CD14-positive monocyte (primary cell): Measurements from ENCODE around the gene FRA10AC1. TPM values are rescaled to one million over a fixed set of nuclear protein-coding genes. Genes with fewer than 3 reads are reported as not detected.

ENCODE experiments used
- DNase-seq, 3 donors: peaks; one replicate each; pipeline ENCODE4 v3.0.0-alpha.2; 2011 to 2022
- H2AFZ ChIP-seq: 2 replicates; pipeline ENCODE4 v1.6.0; 2012; ENCODE audit warnings: mild to moderate bottlenecking, low read depth, low read length, inconsistent platforms; ENCODE audit not compliant: insufficient read depth, poor library complexity, severe bottlenecking
- H3K27ac ChIP-seq, 2 donors: 1 replicate in 1 of 2; 2 replicates in 1 of 2; pipeline ENCODE4 v1.5.1; 2012 to 2013; ENCODE audit warnings: low read length in 2 of 2, control low read depth in 1 of 2, inconsistent platforms in 1 of 2, low read depth in 1 of 2, mild to moderate bottlenecking in 1 of 2
- H3K27me3 ChIP-seq, 2 donors: one replicate each; pipeline versions ENCODE4 v1.6.0 to v1.6.1; 2011 to 2013; ENCODE audit warnings: low read length in 2 of 2; ENCODE audit not compliant: control insufficient read depth in 2 of 2, insufficient read depth in 2 of 2
- H3K36me3 ChIP-seq, 2 donors: replicated peaks in 1 of 2; 1 replicate in 1 of 2; 2 replicates in 1 of 2; pipeline versions ENCODE4 v1.5.1 to v1.6.1; 2012 to 2013; ENCODE audit warnings: low read length in 2 of 2, control low read depth in 1 of 2, inconsistent platforms in 1 of 2, mild to moderate bottlenecking in 1 of 2; ENCODE audit not compliant: insufficient read depth in 2 of 2, control insufficient read depth in 1 of 2
- H3K4me1 ChIP-seq, 2 donors: 1 replicate in 1 of 2; 2 replicates in 1 of 2; pipeline versions ENCODE4 v1.5.1 to v1.6.1; 2012 to 2013; ENCODE audit warnings: low read length in 2 of 2, control low read depth in 1 of 2, inconsistent platforms in 1 of 2, mild to moderate bottlenecking in 1 of 2, moderate library complexity in 1 of 2; ENCODE audit not compliant: insufficient read depth in 2 of 2, control insufficient read depth in 1 of 2
- H3K4me2 ChIP-seq: replicated peaks from 2 replicates; pipeline ENCODE3; 2012; ENCODE audit warnings: low read length, moderate library complexity, mild to moderate bottlenecking; ENCODE audit not compliant: poor library complexity, severe bottlenecking; ENCODE audit errors: extremely low read depth
- H3K4me3 ChIP-seq, 3 experiments: fragments of 200-600 bp in 1 of 3; sonication (generic) in 1 of 3; replicated peaks in 1 of 3; 1 replicate in 2 of 3; 2 replicates in 1 of 3; pipeline ENCODE4 v1.5.1; 2011 to 2013; ENCODE audit warnings: low read length in 3 of 3, mild to moderate bottlenecking in 3 of 3, control low read depth in 2 of 3, low read depth in 2 of 3, inconsistent platforms in 1 of 3, moderate library complexity in 1 of 3
- H3K79me2 ChIP-seq: 2 replicates; pipeline ENCODE4 v1.6.0; 2012; ENCODE audit warnings: mild to moderate bottlenecking, control low read depth, inconsistent platforms, low read length, moderate library complexity; ENCODE audit not compliant: insufficient read depth
- H3K9ac ChIP-seq: 2 replicates; pipeline ENCODE4 v1.6.0; 2017; ENCODE audit warnings: low read length, mild to moderate bottlenecking; ENCODE audit not compliant: insufficient read depth, poor library complexity, severe bottlenecking
- H3K9me3 ChIP-seq, 2 donors: replicated peaks in 1 of 2; 1 replicate in 1 of 2; 2 replicates in 1 of 2; pipeline versions ENCODE4 v1.5.1 to v1.6.1; 2012 to 2013; ENCODE audit warnings: low read length in 2 of 2, control low read depth in 1 of 2; ENCODE audit not compliant: control insufficient read depth in 1 of 2, insufficient read depth in 1 of 2
- H4K20me1 ChIP-seq: 2 replicates; pipeline ENCODE4 v1.6.0; 2012; ENCODE audit warnings: mild to moderate bottlenecking, low read length, control low read depth, moderate library complexity; ENCODE audit not compliant: insufficient read depth
- H3K27ac Mint-ChIP-seq, 7 donors: one replicate each; pipeline ENCODE4 v1.8.0; 2020; ENCODE audit warnings: mild to moderate bottlenecking in 7 of 7, mixed read lengths in 7 of 7, moderate library complexity in 6 of 7, inconsistent platforms in 2 of 7
- H3K27me3 Mint-ChIP-seq, 3 donors: one replicate each; pipeline ENCODE4 v1.8.0; 2021 to 2022; ENCODE audit warnings: low read depth in 3 of 3, mild to moderate bottlenecking in 3 of 3, mixed read lengths in 3 of 3, moderate library complexity in 3 of 3, inconsistent platforms in 1 of 3
- H3K36me3 Mint-ChIP-seq, 2 donors: one replicate each; pipeline ENCODE4 v1.8.0; 2020; ENCODE audit warnings: mixed read lengths in 2 of 2, inconsistent platforms in 1 of 2, mild to moderate bottlenecking in 1 of 2
- H3K4me1 Mint-ChIP-seq: one replicate; pipeline ENCODE4 v1.8.0; 2020; ENCODE audit warnings: mild to moderate bottlenecking, mixed read lengths
- H3K4me3 Mint-ChIP-seq, 2 donors: one replicate each; pipeline ENCODE4 v1.8.0; 2020; ENCODE audit warnings: mild to moderate bottlenecking in 2 of 2, mixed read lengths in 2 of 2, moderate library complexity in 1 of 2
- H3K9me3 Mint-ChIP-seq, 7 donors: one replicate each; pipeline ENCODE4 v1.8.0; 2020 to 2022; ENCODE audit warnings: mixed read lengths in 7 of 7, mild to moderate bottlenecking in 6 of 7, moderate library complexity in 6 of 7, inconsistent platforms in 2 of 7
- WGBS: methylation state at CpG from one replicate; pipeline ENCODE4 v1.1.5; 2013; ENCODE audit warnings: missing lambda C conversion rate; ENCODE audit not compliant: insufficient coverage; 5-methylcytosine and 5-hydroxymethylcytosine counted together
- intact Hi-C, 2 donors: fragments of 100-400 bp; cut with micrococcal nuclease; formaldehyde crosslinking; loops; one replicate each; pipeline versions ENCODE4 v1.15.0 to v1.15.1; 2023
- polyA plus RNA-seq, 3 donors: library from polyadenylated mRNA; depleted of rRNA in 1 of 3; unstranded in 2 of 3; stranded (reverse) in 1 of 3; fragments of 300-500 nt in 2 of 3; fragments of >200 nt in 1 of 3; fragmentation: Illumina TruSeq in 2 of 3; gene quantifications; 1 replicate in 2 of 3; 2 replicates in 1 of 3; pipeline ENCODE4 v1.2.3, GENCODE V29; 2012 to 2021
- TF ChIP-seq, protein P1 (sequence below): fragments of 200-600 bp; IDR thresholded peaks from one replicate; pipeline ENCODE4 v1.8.0; 2022; ENCODE audit warnings: antibody characterized with exemption, mild to moderate bottlenecking

The FRA10AC1 gene
- polyA plus RNA-seq, 3 donors: 0.95 to 7.2 (median 2.0) TPM

DNA sequence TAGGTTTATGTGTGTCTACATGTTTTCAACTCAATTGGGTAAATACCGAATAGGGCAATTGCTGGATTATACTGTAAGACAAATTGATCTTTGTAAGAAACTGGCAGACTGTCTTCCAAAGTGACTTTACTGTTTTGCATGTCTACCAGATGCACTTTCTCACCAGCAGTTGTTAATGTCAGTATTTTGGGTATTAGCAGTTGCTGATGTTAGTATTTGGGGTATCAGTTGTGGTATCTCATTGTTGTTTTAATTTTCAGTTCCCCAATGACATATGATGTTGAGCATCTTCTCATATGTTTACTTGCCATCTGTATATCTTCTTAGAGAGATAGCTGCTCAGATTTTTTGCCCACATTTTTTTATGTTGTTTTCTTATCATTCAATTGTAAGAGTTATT is 79.5 kb downstream of the FRA10AC1 start:
- Mint-ChIP-seq H3K27me3 (peaks cover 6 to 11% (median 7%) of the 10 kb centered on the region in 3 donors), H3K27ac (no peak overlapping the region), H3K9me3 (peaks cover 0 to 1% (median 0%) of the 10 kb centered on the region in 7 donors), H3K36me3 (no peaks in the 10 kb centered on the region), H3K4me1 (peaks cover 5% of the 10 kb centered on the region), H3K4me3 (no peak overlapping the region)
- H3K79me2 ChIP-seq: no peaks in the 10 kb centered on the region
- H3K36me3 ChIP-seq: no peaks in the 10 kb centered on the region
- WGBS: no CpG with 5 or more reads among the region's 1 CpG
- no peak overlapping the region for H3K4me2 ChIP-seq
- H4K20me1 ChIP-seq: no peaks in the 10 kb centered on the region
- no peak for DNase-seq
- no peak overlapping the region for H2AFZ ChIP-seq
- H3K9me3 ChIP-seq: no peaks in the 10 kb centered on the region
- no peak overlapping the region for H3K4me3 ChIP-seq
- no peak overlapping the region for H3K27ac ChIP-seq
- TF ChIP-seq, protein P1, sequence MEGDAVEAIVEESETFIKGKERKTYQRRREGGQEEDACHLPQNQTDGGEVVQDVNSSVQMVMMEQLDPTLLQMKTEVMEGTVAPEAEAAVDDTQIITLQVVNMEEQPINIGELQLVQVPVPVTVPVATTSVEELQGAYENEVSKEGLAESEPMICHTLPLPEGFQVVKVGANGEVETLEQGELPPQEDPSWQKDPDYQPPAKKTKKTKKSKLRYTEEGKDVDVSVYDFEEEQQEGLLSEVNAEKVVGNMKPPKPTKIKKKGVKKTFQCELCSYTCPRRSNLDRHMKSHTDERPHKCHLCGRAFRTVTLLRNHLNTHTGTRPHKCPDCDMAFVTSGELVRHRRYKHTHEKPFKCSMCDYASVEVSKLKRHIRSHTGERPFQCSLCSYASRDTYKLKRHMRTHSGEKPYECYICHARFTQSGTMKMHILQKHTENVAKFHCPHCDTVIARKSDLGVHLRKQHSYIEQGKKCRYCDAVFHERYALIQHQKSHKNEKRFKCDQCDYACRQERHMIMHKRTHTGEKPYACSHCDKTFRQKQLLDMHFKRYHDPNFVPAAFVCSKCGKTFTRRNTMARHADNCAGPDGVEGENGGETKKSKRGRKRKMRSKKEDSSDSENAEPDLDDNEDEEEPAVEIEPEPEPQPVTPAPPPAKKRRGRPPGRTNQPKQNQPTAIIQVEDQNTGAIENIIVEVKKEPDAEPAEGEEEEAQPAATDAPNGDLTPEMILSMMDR: no peak
- H3K4me1 ChIP-seq: peaks cover under 1 to 5% of the 10 kb centered on the region in 2 donors
- intact Hi-C loops: no loop called here
- no peak overlapping the region for H3K9ac ChIP-seq
- H3K27me3 ChIP-seq: peaks cover 0 to 2% of the 10 kb centered on the region in 2 donors

DNA sequence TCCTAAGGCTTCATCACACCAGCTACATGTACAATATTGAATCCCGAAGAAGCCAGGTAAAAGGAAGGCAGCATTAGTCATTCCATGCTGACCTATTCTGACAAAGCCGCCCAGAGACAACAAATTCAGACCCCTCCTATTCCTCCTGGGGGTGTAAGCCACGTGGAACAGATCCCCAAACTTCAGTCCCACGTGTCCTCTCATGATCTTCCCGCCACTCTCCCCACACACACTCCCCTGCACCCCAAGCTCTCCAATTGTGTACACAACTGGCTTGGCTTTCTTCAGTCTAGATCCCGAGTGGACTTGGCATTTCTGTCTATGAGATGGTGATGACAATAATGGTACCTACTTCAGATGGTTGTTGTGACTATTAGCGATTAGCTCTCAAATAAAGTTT is 81.5 kb downstream of the FRA10AC1 start:
- Histone ChIP-seq H3K4me3 (no peak overlapping the region), H3K27me3 (peaks cover 0 to 2% of the 10 kb centered on the region in 2 donors), H4K20me1 (no peaks in the 10 kb centered on the region), H3K9ac (no peak overlapping the region), H3K4me2 (no peak overlapping the region), H3K4me1 (peaks cover 21 to 25% of the 10 kb centered on the region in 2 donors), H3K9me3 (no peaks in the 10 kb centered on the region), H3K36me3 (no peaks in the 10 kb centered on the region), H3K27ac (no peak overlapping the region), H3K79me2 (no peaks in the 10 kb centered on the region), H2AFZ (no peak overlapping the region)
- intact Hi-C loops: no loop called here
- no peaks in the 10 kb centered on the region for H3K36me3 Mint-ChIP-seq
- H3K4me1 Mint-ChIP-seq: peaks cover 25% of the 10 kb centered on the region
- peaks cover 5 to 11% (median 6%) of the 10 kb centered on the region in 3 donors for H3K27me3 Mint-ChIP-seq
- H3K27ac Mint-ChIP-seq: no peak overlapping the region
- H3K4me3 Mint-ChIP-seq: no peak overlapping the region
- WGBS: 58% methylated on average over 2 of the region's 7 CpGs
- peaks cover 0 to 1% (median 0%) of the 10 kb centered on the region in 7 donors for H3K9me3 Mint-ChIP-seq
- TF ChIP-seq, protein P1: no peak
- no peak for DNase-seq

Other genes with a start within 250 kb of the FRA10AC1 start
- gene MYOF, start 220.3 kb downstream of the FRA10AC1 start, polyA plus RNA-seq: 10 to 100 TPM in 2 of 3 donors, 1 to 10 TPM in 1; 9.7 to 29.1 (median 14.5) TPM
- under 1 TPM in 2 of 3 donors, not detected in 1; 0.05 to 0.26 TPM for gene CEP55, start 206.0 kb downstream of the FRA10AC1 start, polyA plus RNA-seq
- gene FFAR4, start 135.9 kb downstream of the FRA10AC1 start, polyA plus RNA-seq: 1 to 10 TPM in 2 of 3 donors, under 1 TPM in 1; 0.97 to 1.2 (median 1.1) TPM
- under 1 TPM in 2 of 3 donors, not detected in 1; 0.25 to 0.64 TPM for gene RBP4, start 101.4 kb downstream of the FRA10AC1 start, polyA plus RNA-seq
- gene PDE6C, start 90.1 kb downstream of the FRA10AC1 start, polyA plus RNA-seq: not detected
- under 1 TPM in 1 of 3 donors, not detected in 2; 0.03 TPM for gene LGI1, start 55.3 kb upstream of the FRA10AC1 start, polyA plus RNA-seq
- under 1 TPM; 0.52 to 0.94 (median 0.67) TPM for gene SLC35G1, start 191.4 kb upstream of the FRA10AC1 start, polyA plus RNA-seq